ENCODE results near the gene CEP192.

The CEP192 gene

GRCh38 chr18:13099113-13099512 is 108.0 kb downstream of the CEP192 start:
- DNase-seq (ENCODE audit: low read depth), result no peak
- no peak for TF ChIP-seq CTCF (conservative IDR thresholded peaks at IDR 0.05; ENCODE audit: low read depth, low read length)
- no peak overlapping the region for H3K4me3 ChIP-seq (ENCODE audit: low read depth, low read length)

- TF ChIP-seq CTCF (conservative IDR thresholded peaks at IDR 0.05; ENCODE audit: low read depth, low read length), result no peak
- no peak for DNase-seq (ENCODE audit: low read depth)
- H3K4me3 ChIP-seq (ENCODE audit: low read depth, low read length), result no peak overlapping the region
These were observed 109.9 kb downstream of the CEP192 start for GRCh38 chr18:13100942-13101658.

- no peak overlapping the region for H3K4me3 ChIP-seq (ENCODE audit: low read depth, low read length)
- no peak for DNase-seq (ENCODE audit: low read depth)
- TF ChIP-seq CTCF (conservative IDR thresholded peaks at IDR 0.05; ENCODE audit: low read depth, low read length), result no peak
These were observed 110.6 kb downstream of the CEP192 start for GRCh38 chr18:13101659-13102197.

GRCh38 chr18:13103366-13103765 is 112.2 kb downstream of the CEP192 start:
- peak; percentile 48 for TF ChIP-seq CTCF (conservative IDR thresholded peaks at IDR 0.05; ENCODE audit: low read depth, low read length)
- DNase-seq (ENCODE audit: low read depth), result peak; percentile 30
- no peak overlapping the region for H3K4me3 ChIP-seq (ENCODE audit: low read depth, low read length)

GRCh38 chr18:13105059-13105458 is 113.9 kb downstream of the CEP192 start:
- no peak overlapping the region for H3K4me3 ChIP-seq (ENCODE audit: low read depth, low read length)
- TF ChIP-seq CTCF (conservative IDR thresholded peaks at IDR 0.05; ENCODE audit: low read depth, low read length), result no peak
- no peak for DNase-seq (ENCODE audit: low read depth)

GRCh38 chr18:13107074-13107473 is 115.9 kb downstream of the CEP192 start:
- peak; percentile 41 for DNase-seq (ENCODE audit: low read depth)
- H3K4me3 ChIP-seq (ENCODE audit: low read depth, low read length), result no peak overlapping the region
- TF ChIP-seq CTCF (conservative IDR thresholded peaks at IDR 0.05; ENCODE audit: low read depth, low read length), result no peak

GRCh38 chr18:13108330-13108729 is 117.2 kb downstream of the CEP192 start:
- no peak for TF ChIP-seq CTCF (conservative IDR thresholded peaks at IDR 0.05; ENCODE audit: low read depth, low read length)
- no peak for DNase-seq (ENCODE audit: low read depth)
- no peak overlapping the region for H3K4me3 ChIP-seq (ENCODE audit: low read depth, low read length)

Measured in choroid plexus epithelial cell (primary cell).